ENCODE data around the gene BMP4. TPM values are rescaled to one million over a fixed set of nuclear protein-coding genes. Genes with fewer than 3 reads are reported as not detected.

Gene BMP4
- total and polyA plus RNA-seq, 10 of the 15 experiments (the other 5 are each of a cell fraction or from before 2014, with no cell fraction given), result 0.11 to 1.8 (median 0.60) TPM; not detected in 1

- DNase-seq (ENCODE audit: low read depth, low spot score) (no peak), FAIRE-seq (no peak), ATAC-seq (no peak)
- in situ Hi-C loops (cut with MboI), result no loop called here
- Histone ChIP-seq H3K27me3 (replicated peaks in 1 of 2; ENCODE audit: control insufficient read depth in 2 of 2, insufficient read depth in 2 of 2, low read length in 1 of 2) (no peaks in the 10 kb centered on the region), H3K9me3 (replicated peaks; ENCODE audit: control insufficient read depth, insufficient read depth, low read length) (no peaks in the 10 kb centered on the region), H3K4me2 (ENCODE audit: control insufficient read depth, insufficient read depth) (no peak overlapping the region), H3K4me1 (ENCODE audit: control insufficient read depth, insufficient read depth, low read length) (no peaks in the 10 kb centered on the region), H3K79me2 (ENCODE audit: control insufficient read depth, insufficient read depth, low read length) (no peaks in the 10 kb centered on the region), H4K20me1 (ENCODE audit: control insufficient read depth, insufficient read depth) (no peaks in the 10 kb centered on the region), H3K27ac (ENCODE audit: control insufficient read depth, insufficient read depth) (no peak overlapping the region), H3K36me3 (ENCODE audit: control insufficient read depth in 2 of 2, insufficient read depth in 2 of 2, low read length in 1 of 2) (no peaks in the 10 kb centered on the region), H3K4me3 (no peak overlapping the region), H3K9ac (ENCODE audit: control insufficient read depth, insufficient read depth, low read length) (no peak overlapping the region), H2AFZ (ENCODE audit: control insufficient read depth, low read depth, low read length) (no peak overlapping the region)
- RAD21 ChIA-PET (ENCODE audit: unreplicated experiment), result no interaction called here
- intact Hi-C loops (cut with micrococcal nuclease; ENCODE audit: unreplicated experiment), result no loop called here
- no TSS peak for BruUV-seq (replicated peaks)
- TF ChIP-seq GABPA (IDR thresholded peaks at IDR 0.05; ENCODE audit: low read depth), result no peak
- no peak for TF ChIP-seq CHD4 (IDR thresholded peaks at IDR 0.05)
- TF ChIP-seq BHLHE40 (IDR thresholded peaks at IDR 0.05; ENCODE audit: borderline replicate concordance in 1 of 2, low read depth in 2 of 2, low read length in 1 of 2), result no peak
- TF ChIP-seq IKZF2 (IDR thresholded peaks at IDR 0.05), result no peak
- no peak for TF ChIP-seq NFYA (IDR thresholded peaks at IDR 0.05; ENCODE audit: borderline replicate concordance, low read depth, low read length)
- no peak for TF ChIP-seq MEF2A (IDR thresholded peaks at IDR 0.05; ENCODE audit: insufficient read depth, low read depth, low read length)
- no peak for TF ChIP-seq PAX5 (IDR thresholded peaks at IDR 0.05; ENCODE audit: borderline replicate concordance, low read depth, low read length)
- no peak for TF ChIP-seq CHD2 (IDR thresholded peaks at IDR 0.05; ENCODE audit: borderline replicate concordance, low read depth, low read length)
- TF ChIP-seq, protein P1, sequence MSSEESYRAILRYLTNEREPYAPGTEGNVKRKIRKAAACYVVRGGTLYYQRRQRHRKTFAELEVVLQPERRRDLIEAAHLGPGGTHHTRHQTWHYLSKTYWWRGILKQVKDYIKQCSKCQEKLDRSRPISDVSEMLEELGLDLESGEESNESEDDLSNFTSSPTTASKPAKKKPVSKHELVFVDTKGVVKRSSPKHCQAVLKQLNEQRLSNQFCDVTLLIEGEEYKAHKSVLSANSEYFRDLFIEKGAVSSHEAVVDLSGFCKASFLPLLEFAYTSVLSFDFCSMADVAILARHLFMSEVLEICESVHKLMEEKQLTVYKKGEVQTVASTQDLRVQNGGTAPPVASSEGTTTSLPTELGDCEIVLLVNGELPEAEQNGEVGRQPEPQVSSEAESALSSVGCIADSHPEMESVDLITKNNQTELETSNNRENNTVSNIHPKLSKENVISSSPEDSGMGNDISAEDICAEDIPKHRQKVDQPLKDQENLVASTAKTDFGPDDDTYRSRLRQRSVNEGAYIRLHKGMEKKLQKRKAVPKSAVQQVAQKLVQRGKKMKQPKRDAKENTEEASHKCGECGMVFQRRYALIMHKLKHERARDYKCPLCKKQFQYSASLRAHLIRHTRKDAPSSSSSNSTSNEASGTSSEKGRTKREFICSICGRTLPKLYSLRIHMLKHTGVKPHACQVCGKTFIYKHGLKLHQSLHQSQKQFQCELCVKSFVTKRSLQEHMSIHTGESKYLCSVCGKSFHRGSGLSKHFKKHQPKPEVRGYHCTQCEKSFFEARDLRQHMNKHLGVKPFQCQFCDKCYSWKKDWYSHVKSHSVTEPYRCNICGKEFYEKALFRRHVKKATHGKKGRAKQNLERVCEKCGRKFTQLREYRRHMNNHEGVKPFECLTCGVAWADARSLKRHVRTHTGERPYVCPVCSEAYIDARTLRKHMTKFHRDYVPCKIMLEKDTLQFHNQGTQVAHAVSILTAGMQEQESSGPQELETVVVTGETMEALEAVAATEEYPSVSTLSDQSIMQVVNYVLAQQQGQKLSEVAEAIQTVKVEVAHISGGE (CRISPR knock-in tag; IDR thresholded peaks at IDR 0.05), result no peak
- no peak for TF ChIP-seq NRF1 (conservative IDR thresholded peaks at IDR 0.05; ENCODE audit: low read depth, low read length)
- no peak for TF ChIP-seq ZNF274 (IDR thresholded peaks at IDR 0.05; ENCODE audit: insufficient read depth, insufficient read length)
- no peak for TF ChIP-seq CHD1 (IDR thresholded peaks at IDR 0.05; ENCODE audit: low read depth, low read length)
- TF ChIP-seq HCFC1 (IDR thresholded peaks at IDR 0.05; ENCODE audit: low read length), result no peak
- TF ChIP-seq SUPT20H (IDR thresholded peaks at IDR 0.05; ENCODE audit: borderline replicate concordance, control insufficient read depth, low read depth, low read length), result no peak
- TF ChIP-seq BACH1 (IDR thresholded peaks at IDR 0.05; ENCODE audit: borderline replicate concordance), result no peak
- TF ChIP-seq CREM (IDR thresholded peaks at IDR 0.05; ENCODE audit: low read depth), result no peak
- no peak for TF ChIP-seq E2F8 (IDR thresholded peaks at IDR 0.05; ENCODE audit: low read depth, partially characterized antibody)
- no peak for TF ChIP-seq ATF7 (IDR thresholded peaks at IDR 0.05; ENCODE audit: low read depth)
- no peak for TF ChIP-seq RB1 (IDR thresholded peaks at IDR 0.05; ENCODE audit: borderline replicate concordance)
- POLR2A ChIA-PET, result no interaction called here
- 10% methylated on average over 4 of the region's 4 CpGs for WGBS (ENCODE audit: insufficient coverage, insufficient replicate concordance, low lambda C conversion rate, missing lambda C conversion rate)
- CTCF ChIA-PET, result no interaction called here
- SMC1A ChIA-PET (ENCODE audit: uncharacterized antibody, unreplicated experiment), result no interaction called here
Observed at GRCh38 chr14:53900499-53900898, 56.1 kb downstream of the BMP4 start.

All from GM12878 (cell line).